NCI-H748 treated with DMSO at 0.1 percent for 48 hours (cell line): ENCODE results near the gene CYP39A1.
"Not testable (repeated sequence)": the region's sequence is repeated elsewhere in the genome, so short reads cannot be mapped to it uniquely, and the experiment has no call there.

Experiments
- DNase-seq: peaks from one replicate; lab custom pipeline; 2025; lab: John Stamatoyannopoulos, UW

CYP39A1 gene

DNA sequence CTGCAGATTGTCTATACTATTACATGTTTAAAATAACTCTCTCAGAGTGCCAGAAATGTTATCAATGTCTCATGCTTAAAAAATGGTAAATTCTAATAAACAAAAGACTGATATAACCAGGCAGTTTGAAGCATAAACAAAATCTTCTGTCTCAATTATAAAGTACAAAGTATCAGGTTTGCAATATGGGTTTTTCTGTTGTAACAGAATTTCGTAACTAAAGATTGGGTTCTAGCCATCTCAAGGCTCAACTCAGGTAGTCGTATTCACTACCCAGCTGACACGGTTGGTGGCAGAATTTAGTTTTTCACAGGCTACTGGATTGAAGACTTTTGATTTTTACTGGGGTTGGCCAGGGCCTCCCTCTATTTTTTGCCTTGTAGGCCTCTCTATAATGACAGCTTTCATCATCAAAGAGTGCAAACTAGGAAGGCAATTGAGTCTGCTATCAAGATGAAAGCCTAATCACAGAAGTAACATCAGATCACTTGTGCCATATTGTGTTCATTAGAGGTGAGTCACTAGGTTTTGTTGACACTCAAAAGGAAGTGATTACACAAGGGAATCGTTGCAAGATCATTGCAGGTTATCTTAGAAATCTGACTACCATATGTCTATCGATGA is 3.6 kb downstream of the CYP39A1 start:
- no peak for DNase-seq

DNA sequence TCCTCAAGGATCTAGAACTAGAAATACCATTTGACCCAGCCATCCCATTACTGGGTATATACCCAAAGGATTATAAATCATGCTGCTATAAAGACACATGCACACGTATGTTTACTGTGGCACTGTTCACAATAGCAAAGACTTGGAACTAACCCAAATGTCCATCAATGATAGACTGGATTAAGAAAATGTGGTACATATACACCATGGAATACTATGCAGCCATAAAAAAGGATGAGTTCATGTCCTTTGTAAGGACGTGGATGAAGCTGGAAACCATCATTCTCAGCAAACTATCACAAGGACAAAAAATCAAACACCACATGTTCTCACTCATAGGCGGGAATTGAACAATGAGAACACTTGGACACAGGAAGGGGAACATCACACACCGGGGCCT is 4.5 kb downstream of the CYP39A1 start:
- not testable (repeated sequence) for DNase-seq

DNA sequence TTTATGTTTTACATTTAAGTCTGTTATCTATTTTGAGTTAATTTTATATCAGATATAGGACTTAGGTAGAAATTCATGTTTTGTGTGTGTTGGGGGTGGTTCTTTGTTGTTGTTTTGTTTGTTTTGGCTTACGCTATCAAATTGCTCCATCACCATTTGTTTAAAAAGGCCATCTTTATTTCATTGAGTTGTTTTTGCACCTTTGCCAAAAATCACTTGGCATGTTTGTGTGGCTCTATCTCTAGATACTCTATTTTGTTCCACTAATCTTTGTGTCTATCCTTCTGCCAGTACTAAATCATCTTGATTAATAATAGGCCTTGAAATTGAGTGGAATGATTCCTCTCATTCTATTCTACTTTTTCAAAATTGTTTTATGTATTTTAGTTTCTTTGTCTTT is 7.4 kb downstream of the CYP39A1 start:
- DNase-seq, result no peak

DNA sequence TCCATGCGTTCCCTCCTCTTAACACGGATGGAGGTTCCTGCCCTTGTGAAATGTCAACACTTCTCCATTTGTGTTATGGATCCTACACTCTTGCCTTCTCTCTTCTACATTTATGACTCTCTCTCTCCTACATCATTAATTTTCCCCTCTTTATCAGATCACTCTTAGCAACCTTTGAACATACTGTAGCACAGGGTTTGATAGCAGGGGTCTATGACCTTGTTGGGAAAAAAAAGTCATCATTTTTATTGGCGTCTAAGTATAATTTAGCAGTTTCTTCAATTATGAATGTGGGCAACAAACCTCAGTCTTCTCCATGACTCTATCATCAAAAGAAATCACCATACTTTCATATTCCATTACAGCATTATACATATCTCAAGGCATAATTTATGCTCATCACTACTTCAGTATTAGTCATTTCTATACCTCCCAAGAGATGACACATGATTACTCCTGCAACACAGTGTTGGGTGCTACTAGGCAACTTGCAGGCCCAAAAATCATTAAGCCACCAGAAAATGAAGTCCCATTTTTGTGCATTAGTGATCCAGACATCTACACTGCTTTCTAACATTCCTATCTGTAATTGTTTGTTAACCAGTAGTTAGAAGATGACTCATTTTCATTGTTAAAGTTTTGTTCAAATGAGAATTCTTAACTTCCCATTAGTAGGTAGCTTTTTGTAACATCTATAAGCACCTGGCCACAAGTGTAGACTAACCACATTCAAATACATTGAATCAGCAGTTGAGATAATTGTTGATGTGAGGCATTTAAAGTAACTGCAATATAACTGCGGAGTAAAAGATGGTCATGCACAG is 9.5 kb downstream of the CYP39A1 start:
- DNase-seq, result no peak

DNA sequence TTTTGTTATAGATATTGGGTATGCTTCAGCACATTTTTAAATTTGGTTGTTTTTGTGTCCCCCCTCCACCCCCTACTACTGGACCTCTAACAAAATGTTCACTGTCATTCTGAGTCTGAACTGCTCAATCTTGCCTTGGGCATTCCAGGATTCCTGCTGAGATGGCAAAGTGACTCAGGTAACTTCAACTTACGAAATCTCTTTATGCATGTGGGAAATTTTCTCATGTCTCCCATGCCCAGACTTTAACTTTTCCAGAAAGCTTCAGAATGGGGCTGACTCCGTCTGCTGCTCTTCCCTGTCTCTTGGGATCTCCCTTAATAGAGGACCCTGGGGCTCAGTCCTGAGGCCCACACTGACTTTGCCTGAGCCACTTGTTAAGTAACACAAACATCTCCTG is 14.0 kb downstream of the CYP39A1 start:
- no peak for DNase-seq

DNA sequence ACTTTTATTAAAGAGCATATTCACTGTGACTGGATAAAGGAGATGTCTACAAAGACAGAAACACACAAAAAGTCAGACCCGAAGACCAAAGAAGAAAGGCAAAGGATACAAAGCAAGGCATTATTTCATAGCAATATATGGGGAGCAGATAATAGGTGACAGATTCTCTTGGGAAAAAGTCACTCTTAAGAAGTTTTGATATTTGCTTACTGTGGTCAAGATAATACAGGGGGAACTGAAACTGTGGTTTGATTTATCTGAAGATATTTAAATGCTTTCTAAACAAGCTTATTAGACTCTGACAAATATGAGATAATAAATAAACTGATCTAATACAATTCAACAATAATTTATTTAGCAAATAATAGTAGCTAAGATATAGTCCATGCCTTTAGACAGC is 14.7 kb downstream of the CYP39A1 start:
- no peak for DNase-seq

DNA sequence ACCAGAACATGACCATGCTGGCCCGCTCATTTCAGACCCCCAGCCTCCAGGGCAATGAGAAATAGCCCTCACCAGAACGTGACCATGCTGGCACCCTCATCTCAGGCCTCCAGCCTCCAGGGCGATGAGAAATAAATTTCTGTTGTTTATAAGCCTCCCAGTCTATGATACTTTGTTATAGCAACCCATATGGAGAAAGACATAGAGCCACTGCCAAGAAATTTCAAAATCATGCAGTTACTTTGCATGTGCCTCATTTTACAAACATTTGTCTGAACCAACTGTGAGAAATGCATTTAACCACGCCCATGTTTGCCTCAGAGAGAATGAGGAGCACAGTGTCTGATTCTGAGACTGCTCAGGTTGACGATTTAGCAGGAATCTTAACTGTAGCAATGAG is 15.5 kb downstream of the CYP39A1 start:
- DNase-seq, result no peak

DNA sequence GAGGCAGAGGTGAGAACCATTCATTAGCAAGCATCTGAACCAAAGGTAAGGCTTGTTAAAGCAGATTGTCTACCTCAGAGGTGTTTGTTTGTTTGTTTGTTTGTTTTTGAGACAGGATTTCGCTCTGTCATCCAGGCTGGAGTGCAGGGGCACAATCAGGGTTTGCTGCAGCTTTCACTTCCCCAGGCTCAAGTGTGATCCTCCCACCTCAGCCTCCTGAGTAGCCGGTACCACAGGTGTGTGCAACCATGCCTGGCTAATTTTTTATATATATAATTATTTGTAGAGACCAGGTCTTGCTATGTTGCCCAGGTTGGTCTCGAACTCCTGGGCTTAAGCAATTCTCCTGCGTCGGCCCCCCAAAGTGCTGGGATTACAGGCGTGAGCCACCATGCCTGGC is 17.2 kb downstream of the CYP39A1 start:
- DNase-seq, result no peak

DNA sequence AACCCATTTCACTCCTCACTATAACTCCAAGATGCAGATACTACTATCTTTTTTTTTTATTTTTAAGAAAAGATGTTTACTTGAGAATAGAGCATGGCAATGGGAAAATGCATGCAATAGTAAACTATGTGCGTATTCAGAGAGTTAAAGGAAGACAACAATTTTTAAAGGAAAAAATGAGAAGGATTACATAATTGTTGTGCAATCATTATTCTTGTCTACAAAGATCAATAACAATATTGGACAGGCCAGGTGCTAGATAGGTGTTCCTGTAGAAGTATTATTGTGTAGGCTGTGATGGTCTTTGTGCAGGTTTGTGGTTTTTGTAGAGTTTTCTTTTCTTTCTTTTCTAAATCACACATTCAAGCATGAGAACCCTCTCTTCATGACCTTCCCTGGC is 20.6 kb downstream of the CYP39A1 start:
- DNase-seq, result no peak

DNA sequence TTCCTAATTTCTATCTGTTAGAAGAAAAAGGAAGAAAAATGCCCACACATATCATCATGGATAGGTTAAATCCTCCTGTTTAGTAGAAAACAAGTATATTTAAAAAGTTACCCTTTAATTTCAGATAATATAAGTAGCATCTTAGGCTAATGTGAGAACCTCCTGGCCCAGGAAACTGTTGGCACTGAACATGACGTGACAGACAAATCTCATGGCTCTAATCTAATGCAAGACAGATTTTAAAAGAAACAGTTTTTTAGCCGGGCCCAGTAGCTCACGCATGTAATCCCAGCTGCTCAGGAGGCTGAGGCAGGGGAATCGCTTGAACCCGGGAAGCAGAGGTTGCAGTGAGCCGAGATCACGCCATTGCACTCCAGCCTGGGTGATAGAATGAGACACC is 22.9 kb downstream of the CYP39A1 start:
- DNase-seq, result no peak

DNA sequence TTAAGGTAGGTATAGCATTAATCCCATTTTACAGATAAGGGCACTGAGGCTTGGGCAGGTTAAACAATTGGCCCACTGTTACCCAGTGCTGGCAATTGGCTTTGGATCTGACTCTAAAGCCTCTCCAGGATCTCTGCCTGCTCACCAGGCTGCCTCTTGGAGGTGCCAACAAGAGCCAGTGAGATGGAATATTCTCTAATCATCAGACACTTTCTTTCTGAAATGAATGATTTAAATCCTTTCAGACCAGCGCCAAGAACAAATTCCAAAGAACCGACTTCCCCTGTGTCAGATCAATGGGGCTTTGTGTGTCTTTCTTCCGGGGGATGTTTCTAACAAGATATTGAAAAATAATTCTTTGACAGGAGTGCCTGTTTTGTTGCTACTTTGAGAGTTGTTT is 23.6 kb downstream of the CYP39A1 start:
- no peak for DNase-seq

DNA sequence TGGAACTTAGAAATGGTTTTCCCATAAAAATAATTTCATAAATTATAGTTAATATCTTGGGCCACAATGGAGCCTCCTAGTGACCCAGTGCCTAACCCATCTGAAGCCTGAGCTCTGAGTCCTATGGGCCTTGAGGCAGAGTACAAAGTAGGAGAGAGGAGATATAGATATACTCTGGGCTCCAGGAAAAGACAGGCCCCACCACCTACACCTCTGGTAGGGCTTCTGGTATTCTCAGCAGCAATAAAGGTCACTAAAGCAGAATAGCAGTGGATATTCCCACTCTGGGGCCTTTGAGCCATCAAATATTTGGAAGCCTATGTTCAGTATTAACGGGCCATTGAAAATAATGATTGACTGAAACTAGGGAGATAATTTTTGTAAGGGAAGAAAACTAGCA is 24.1 kb downstream of the CYP39A1 start:
- DNase-seq, result no peak

DNA sequence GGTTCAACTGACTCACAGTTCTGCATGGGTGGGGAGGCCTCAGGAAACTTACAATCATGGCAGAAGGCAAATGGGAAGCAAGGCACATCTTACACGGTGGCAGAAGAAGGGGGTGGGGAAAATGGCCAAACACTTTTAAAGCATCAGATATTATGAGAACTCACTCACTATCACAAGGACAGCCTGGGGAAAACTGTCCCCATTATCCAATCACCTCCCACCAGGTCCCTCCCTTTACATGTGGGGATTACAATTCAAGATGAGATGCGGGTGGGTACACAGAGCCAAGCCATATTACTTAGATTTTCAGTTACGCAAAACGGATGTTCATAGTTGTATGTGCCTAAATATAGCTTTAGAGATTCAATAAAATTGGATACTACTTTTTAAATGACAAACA is 25.6 kb downstream of the CYP39A1 start:
- no peak for DNase-seq

DNA sequence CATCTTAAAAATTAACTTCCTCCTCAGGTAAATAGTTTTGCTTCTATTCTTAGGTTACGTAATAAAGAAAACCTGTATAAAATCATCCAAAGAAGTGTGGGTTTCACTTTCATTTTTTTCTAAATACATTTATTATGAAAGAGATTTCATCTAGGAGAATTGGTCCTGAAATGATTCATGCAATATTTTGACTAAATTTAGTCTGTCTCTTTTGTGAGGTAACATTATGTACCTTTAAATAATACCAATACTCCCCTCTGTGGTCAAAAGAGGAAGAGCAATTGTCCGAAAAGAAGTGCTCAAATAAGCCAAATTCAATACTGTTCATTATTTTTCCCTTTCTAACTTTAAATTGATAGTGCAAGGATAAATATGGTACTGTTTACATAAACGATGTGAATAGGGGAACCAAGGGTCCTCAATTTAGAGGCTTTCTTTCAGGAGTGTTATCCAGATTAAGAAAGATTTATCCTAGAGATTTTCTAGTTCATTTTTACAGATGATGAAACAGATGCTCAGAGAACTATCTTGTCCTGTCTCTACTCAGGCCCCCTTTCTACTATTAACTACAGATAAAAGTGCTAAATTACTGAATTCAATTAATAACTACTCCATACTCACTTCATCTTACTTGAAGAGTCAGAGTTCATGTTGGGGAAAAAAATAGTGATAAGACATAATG is 26.2 kb downstream of the CYP39A1 start:
- peak; percentile 33 for DNase-seq

DNA sequence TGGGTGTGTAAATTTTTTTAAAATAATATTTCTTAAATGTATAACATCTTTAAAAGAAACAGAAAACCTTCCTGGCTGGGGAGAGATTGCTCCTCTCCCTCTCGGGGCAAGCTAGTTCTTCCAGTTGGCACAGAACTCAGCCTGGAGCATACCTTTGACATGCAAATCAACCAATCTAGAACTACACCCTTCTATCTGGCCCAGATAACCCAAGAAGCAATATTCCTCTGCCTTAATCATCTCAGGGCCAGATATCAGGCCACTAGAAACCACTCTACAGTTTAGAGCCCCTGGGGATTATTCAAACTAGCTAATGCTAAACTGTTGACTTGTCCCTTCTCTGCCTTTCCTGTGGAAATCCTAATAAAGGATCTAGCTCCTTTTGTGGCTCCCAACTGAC is 33.9 kb downstream of the CYP39A1 start:
- no peak for DNase-seq

DNA sequence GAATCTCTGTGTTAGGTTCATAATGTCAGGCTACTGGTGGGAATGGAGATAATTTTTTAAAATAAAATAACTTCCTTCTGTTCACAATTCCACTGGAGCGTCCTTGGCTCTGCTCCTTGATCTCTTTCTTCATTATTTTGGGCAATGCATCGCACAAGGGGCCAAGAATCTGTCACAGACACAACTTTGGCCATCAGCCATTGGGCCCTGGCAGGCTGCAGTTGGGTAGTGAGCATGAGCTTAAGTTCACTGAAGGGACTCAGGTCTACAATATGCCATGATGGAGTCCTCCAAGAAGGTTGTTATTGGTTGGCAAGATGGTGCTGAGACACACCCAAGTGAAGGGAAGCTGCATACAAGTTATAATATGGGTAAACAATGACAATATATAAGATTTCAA is 40.0 kb downstream of the CYP39A1 start:
- no peak for DNase-seq

DNA sequence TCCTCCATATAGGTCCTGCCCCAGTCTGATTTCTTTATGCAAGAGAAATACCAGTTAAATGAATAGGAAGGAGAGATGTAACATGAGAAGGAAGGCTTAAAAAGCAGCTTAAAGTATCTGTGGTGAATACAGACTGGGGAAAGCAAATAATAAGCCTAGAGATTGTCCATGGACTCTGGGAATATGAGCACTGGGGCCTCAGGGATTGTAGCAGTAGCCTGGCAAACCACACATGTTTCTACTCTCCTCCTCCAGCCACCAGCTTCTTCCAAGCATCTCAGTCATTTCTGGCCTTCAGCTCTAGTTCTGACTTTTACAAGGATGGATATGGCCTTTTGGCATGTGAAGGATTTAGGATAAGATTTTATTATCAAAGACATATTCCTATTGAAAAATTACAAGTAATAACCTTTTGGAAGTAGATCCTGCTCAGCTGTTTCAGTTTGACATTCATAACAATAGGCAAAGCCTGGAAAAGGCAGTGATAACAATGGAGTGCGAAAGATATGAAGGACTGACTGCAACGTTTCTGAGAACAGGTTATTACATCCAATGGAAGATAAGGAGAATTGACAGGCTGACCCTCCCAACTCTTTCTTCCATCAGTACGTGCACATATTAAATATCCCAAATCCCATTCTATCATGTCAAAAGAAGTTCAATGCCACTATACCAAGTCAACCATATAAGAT is 41.6 kb downstream of the CYP39A1 start:
- no peak for DNase-seq

DNA sequence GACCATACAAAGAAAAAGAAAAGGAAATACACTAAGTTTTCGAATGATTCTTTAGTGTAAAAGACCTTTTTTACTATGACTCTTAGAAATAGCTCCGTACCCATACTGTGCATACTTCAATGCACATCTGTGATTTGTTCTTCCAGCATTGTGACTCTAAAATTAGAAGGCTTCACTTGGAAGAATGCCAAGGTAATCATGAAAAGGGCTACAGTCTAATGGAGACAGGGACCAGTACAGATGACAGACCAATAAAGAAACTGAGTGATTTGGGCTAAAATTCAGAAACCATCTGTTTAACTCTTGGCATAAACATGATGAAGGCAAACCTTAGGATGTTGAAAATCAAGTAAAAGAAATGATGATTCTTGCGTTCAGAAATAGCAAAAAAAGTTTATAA is 46.3 kb downstream of the CYP39A1 start:
- DNase-seq, result peak; percentile 15

DNA sequence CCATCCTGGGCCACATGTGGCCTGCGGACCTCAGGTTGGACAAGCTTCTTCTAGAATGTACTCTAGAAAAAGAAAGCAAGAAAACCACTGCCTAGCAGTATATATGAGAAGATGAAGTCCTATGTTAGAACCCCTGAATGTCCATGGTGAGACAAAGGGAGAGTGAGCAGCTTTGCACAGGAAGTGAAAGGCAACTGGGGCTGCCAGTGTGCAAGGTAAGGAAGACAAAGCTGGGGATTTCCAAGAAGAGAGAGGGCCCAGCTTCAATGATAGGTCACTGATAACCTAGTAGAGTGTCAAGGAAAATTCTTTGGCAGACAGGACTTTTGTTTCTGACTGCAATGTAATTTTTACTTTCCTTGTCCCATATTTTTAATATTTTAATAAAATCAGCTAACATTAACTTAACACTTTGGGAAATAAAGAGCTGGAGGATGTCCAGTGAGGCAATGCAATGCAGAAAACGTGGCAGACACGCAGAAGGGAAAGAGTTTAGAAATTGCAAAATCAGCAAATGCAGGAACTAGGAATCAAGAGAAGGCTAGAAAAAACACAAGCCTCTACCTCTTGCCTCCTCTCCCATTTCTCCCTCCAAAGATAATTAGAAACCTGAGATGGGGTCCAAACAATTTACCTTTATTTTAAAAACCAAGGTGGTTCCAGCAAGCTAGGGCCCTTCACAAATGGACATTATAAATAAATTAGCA is 47.4 kb downstream of the CYP39A1 start:
- no peak for DNase-seq

DNA sequence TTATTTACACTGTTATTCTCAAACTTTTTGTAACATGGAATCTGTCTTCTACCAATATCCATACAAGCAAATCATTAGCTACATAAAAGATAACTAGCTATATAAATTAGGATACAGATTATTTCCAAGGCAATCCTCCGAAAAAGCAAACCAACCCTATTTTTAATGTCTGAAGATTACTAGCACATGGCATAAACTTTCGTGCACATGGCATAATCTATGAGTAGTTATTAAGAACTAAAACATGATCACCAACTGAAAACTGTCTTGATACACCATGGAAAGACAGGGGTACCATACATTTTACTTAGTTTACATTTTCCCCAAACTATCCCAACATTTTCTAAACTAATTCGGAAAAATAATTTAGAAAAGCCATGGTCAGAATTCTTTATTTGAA is 54.4 kb downstream of the CYP39A1 start:
- DNase-seq, result no peak

DNA sequence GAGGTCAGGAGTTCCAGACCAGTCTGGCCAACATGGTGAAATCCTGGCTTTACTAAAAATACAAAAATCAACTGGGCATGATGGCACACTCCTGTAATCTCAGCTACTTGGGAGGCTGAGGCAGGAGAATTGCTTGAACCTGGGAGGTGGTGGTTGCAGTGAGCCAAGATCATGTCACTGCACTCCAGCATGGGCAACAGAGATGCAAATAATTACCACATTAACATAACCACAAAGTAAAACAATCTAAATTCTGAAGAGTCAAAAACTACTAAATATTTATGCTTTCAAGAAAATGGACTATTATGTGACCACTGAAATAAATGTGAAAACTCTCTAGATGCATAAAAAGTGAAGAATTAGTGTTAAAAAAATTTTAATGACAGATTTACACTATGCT is 59.9 kb downstream of the CYP39A1 start:
- no peak for DNase-seq

DNA sequence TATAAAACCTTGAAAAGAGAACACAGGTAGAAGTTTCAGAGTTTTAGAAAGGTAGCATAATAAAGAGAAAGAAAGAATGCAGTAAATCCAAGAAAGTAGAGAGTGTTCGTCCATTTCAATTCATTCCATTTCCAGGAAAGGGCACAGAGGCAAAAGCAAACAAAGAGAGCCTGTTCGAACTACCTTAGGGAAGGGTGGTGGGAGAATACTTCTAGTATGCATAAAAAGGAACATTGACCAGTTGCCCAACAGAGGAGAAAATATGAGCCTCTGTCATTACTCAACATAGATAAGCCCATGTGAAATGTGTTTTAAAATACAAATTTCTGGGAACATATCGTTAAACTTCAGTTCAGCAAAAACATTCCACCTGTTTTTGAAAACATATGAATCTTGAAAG is 60.6 kb downstream of the CYP39A1 start:
- DNase-seq, result no peak
